Measurements from ENCODE around the gene GBX1. TPM values are rescaled to one million over a fixed set of nuclear protein-coding genes. Genes with fewer than 3 reads are reported as not detected.

The GBX1 gene
- total RNA-seq, 2 donors from 2014 or later: not detected

DNA sequence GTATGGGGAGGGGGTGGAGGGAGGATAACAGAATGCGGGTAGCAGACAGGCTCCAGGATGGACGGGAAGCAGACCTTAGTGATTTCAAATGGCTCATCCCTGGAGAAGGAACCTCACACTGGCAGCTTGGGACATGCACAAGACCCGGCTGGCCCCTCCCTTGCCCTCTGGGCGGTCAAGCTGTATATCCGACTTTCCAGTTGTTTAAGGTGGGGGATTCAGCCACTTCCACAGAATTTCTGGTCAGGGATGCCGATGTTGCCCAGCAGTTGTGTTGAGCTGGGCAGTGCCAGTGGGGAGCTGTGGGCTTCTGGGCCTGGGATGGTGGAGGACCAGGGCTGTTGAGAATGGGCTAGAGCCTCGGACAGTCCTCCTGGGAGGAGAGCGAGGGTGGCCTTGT lies 38.8 kb downstream of the GBX1 start:
- Histone ChIP-seq H3K27ac (no peak overlapping the region), H3K4me1 (peaks cover 6% of the 10 kb centered on the region), H3K4me3 (no peak overlapping the region), H3K27me3 (no peaks in the 10 kb centered on the region), H3K36me3 (replicated peaks in 1 of 2; ENCODE audit: insufficient read depth in 1 of 2, low read depth in 2 of 2) (peaks cover 0 to 17% of the 10 kb centered on the region in 2 donors), H3K9me3 (no peaks in the 10 kb centered on the region)
- DNase-seq (no peak), ATAC-seq (no peak)
- no peak for TF ChIP-seq POLR2A (IDR thresholded peaks at IDR 0.05)
- TF ChIP-seq, protein P1, sequence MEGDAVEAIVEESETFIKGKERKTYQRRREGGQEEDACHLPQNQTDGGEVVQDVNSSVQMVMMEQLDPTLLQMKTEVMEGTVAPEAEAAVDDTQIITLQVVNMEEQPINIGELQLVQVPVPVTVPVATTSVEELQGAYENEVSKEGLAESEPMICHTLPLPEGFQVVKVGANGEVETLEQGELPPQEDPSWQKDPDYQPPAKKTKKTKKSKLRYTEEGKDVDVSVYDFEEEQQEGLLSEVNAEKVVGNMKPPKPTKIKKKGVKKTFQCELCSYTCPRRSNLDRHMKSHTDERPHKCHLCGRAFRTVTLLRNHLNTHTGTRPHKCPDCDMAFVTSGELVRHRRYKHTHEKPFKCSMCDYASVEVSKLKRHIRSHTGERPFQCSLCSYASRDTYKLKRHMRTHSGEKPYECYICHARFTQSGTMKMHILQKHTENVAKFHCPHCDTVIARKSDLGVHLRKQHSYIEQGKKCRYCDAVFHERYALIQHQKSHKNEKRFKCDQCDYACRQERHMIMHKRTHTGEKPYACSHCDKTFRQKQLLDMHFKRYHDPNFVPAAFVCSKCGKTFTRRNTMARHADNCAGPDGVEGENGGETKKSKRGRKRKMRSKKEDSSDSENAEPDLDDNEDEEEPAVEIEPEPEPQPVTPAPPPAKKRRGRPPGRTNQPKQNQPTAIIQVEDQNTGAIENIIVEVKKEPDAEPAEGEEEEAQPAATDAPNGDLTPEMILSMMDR (IDR thresholded peaks at IDR 0.05): no peak
- intact Hi-C loops (cut with DNase I): loop anchor here (10.0 kb wide), 1 partner anchor 176 kb away; no protein-coding TSS in a partner anchor
- WGBS, 2 donors: 83 to 94% methylated on average over 7 to 8 of the region's 8 CpGs

GRCh38 chr7:151128144-151128543 lies 39.4 kb downstream of the GBX1 start:
- no peaks in the 10 kb centered on the region for H3K27me3 ChIP-seq
- intact Hi-C loops (cut with DNase I): loop anchor here (10.0 kb wide), 1 partner anchor 177 kb away; no protein-coding TSS in a partner anchor
- WGBS, 2 donors: 81 to 96% methylated on average over 14 of the region's 14 CpGs
- peaks cover 6% of the 10 kb centered on the region for H3K4me1 ChIP-seq
- no peaks in the 10 kb centered on the region for H3K9me3 ChIP-seq
- no peak for TF ChIP-seq POLR2A (IDR thresholded peaks at IDR 0.05)
- TF ChIP-seq, protein P1 (IDR thresholded peaks at IDR 0.05): no peak
- H3K27ac ChIP-seq: no peak overlapping the region
- H3K4me3 ChIP-seq: no peak overlapping the region
- no peak for ATAC-seq
- H3K36me3 ChIP-seq (replicated peaks in 1 of 2; ENCODE audit: insufficient read depth in 1 of 2, low read depth in 2 of 2): peaks cover 0 to 16% of the 10 kb centered on the region in 2 donors
- no peak for DNase-seq

DNA sequence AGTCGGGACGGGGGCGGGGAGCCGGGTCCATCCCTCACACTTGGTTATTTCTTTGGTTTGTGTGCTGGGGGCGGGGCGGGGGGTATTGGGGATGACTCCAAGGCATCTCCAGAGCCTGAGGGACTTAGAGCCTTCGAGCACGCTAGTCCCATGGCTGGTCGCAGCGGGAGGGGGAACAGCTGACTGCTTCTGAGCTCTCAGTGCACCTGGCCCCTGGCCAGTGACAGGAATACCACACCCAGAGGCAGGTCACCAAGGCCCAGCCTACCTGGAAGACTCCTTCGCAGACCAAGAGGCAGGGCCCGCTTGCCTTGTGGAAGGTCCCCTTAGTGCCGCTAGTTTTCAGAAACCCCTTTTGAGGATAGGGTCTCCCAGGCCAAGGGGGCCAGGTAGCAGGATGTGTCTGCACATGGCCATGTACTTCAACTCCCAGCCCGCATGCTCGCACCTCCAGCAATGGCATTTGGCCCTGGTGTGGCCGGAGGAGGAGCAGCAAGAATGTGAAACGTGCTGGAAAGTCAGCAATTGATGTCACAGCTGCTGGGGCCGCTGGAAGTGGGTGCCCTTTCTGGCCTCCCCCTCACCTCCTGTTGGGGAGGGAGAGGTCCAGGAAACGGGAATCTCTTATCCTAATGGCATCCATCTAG lies 40.9 kb downstream of the GBX1 start:
- H3K4me1 ChIP-seq: peaks cover 6% of the 10 kb centered on the region
- intact Hi-C loops (cut with DNase I): loop anchor here (10.0 kb wide), 1 partner anchor 178 kb away; no protein-coding TSS in a partner anchor

DNA sequence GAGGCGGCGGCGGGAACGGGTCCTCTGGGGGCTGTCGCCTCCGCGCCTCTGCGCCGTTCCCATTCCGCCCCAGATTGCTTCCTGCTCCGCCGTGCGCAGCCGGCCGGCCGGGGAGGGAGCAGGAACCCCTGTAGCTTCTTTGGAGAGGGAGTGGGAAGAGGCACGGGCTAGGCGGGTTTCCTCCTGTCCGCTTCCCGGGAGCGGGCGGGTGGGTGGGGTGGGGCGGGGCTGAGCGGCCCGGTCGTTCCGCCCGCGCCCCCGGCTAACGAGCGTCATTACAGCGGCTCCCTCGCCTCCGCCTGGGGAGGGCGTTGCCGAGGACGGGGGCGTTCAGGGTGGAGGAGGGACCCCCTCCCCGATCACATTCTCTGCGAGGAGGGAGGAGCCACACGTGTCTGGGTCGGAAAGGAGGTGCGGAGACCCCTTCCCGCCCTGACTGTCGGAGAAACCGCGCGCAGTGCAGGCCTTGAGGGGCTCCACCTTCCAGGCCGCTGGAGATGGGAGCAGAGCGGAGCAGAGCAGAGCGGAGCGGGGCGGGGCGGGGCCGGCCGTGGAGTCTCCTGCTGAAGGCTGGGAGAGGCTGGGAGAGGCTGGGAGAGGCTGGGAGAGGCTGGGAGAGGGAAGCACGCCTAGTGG lies 41.5 kb downstream of the GBX1 start:
- no peak for DNase-seq
- H3K36me3 ChIP-seq (replicated peaks in 1 of 2; ENCODE audit: insufficient read depth in 1 of 2, low read depth in 2 of 2): peaks cover 0 to 15% of the 10 kb centered on the region in 2 donors
- intact Hi-C loops (cut with DNase I): loop anchor here (10.0 kb wide), 1 partner anchor 179 kb away; no protein-coding TSS in a partner anchor

More for the DNA sequence above, 40.9 kb downstream of the GBX1 start:
- H3K4me3 ChIP-seq: no peak overlapping the region
- DNase-seq: no peak
- no peaks in the 10 kb centered on the region for H3K9me3 ChIP-seq
- WGBS, 2 donors: 65 to 71% methylated on average over 11 to 15 of the region's 19 CpGs
- peaks cover 0 to 12% of the 10 kb centered on the region in 2 donors for H3K36me3 ChIP-seq (replicated peaks in 1 of 2; ENCODE audit: insufficient read depth in 1 of 2, low read depth in 2 of 2)
- no peak for ATAC-seq
- no peak overlapping the region for H3K27ac ChIP-seq
- H3K27me3 ChIP-seq: no peaks in the 10 kb centered on the region
- TF ChIP-seq, protein P1 (IDR thresholded peaks at IDR 0.05): no peak
- TF ChIP-seq POLR2A (IDR thresholded peaks at IDR 0.05): no peak

More for the DNA sequence above, 41.5 kb downstream of the GBX1 start:
- Histone ChIP-seq H3K9me3 (no peaks in the 10 kb centered on the region), H3K27me3 (no peaks in the 10 kb centered on the region), H3K4me1 (peaks cover 6% of the 10 kb centered on the region), H3K4me3 (no peak overlapping the region), H3K27ac (peak overlapping the region in 1 of 4 donors; percentile 44)
- no peak for TF ChIP-seq POLR2A (IDR thresholded peaks at IDR 0.05)
- TF ChIP-seq, protein P1 (IDR thresholded peaks at IDR 0.05): no peak
- WGBS, 2 donors: 51 to 69% methylated on average over 54 to 56 of the region's 58 CpGs
- peak; percentile 12 for ATAC-seq

All from body of pancreas (tissue), 4 donors.